Retina (tissue), 1 donor: Measurements from ENCODE around the gene GSTM2.

Experiments
- DNase-seq: peaks from one replicate; pipeline ENCODE4 v3.0.0-alpha.2; 2016

GSTM2 gene

GRCh38 chr1:109667452-109668122 is at the start of gene GSTM2:
Gene GSTM2, plus strand, starts transcription at chr1:109668057. Its CDS starts 59 bp downstream, at chr1:109668116.
- DNase-seq: peak; percentile 89

GRCh38 chr1:109618661-109619575 is 48.9 kb upstream of the GSTM2 start:
- no peak for DNase-seq

- peak; percentile 81 for DNase-seq
These were observed 48.1 kb upstream of the GSTM2 start, which contains the start of the genes AMPD2 and GNAT2 for GRCh38 chr1:109619576-109620400. Gene AMPD2, plus strand, starts transcription at chr1:109619837. Its CDS starts 1,339 bp downstream, at chr1:109621176. Gene GNAT2, minus strand, starts transcription at chr1:109619616. Its CDS starts 6,746 bp downstream, at chr1:109612870.

- peak; percentile 70 for DNase-seq
These were observed 47.5 kb upstream of the GSTM2 start for GRCh38 chr1:109620401-109620791.

GRCh38 chr1:109620841-109621286 is 47.0 kb upstream of the GSTM2 start:
- DNase-seq: peak; percentile 78

GRCh38 chr1:109621379-109622136 is 46.3 kb upstream of the GSTM2 start:
- DNase-seq: no peak

GRCh38 chr1:109622137-109622892 is 45.5 kb upstream of the GSTM2 start:
- no peak for DNase-seq

GRCh38 chr1:109622895-109623294 is 45.0 kb upstream of the GSTM2 start:
- DNase-seq: no peak

- no peak for DNase-seq
These were observed 44.2 kb upstream of the GSTM2 start for GRCh38 chr1:109623601-109624161.

- DNase-seq: peak; percentile 66
These were observed 43.5 kb upstream of the GSTM2 start for GRCh38 chr1:109624201-109625010.

- DNase-seq: peak; percentile 39
These were observed 42.7 kb upstream of the GSTM2 start for GRCh38 chr1:109625176-109625575.

GRCh38 chr1:109625601-109626560 is 42.0 kb upstream of the GSTM2 start:
- DNase-seq: peak; percentile 70

GRCh38 chr1:109626682-109627408 is 41.0 kb upstream of the GSTM2 start:
- no peak for DNase-seq

- no peak for DNase-seq
These were observed 40.0 kb upstream of the GSTM2 start for GRCh38 chr1:109627692-109628399.

- no peak for DNase-seq
These were observed 39.1 kb upstream of the GSTM2 start for GRCh38 chr1:109628540-109629321.

GRCh38 chr1:109629372-109630030 is 38.4 kb upstream of the GSTM2 start:
- no peak for DNase-seq
